GM12891 (cell line): ENCODE measurements around the gene COX6A1.
"Not testable (repeated sequence)": the region's sequence is repeated elsewhere in the genome, so short reads cannot be mapped to it uniquely, and the experiment has no call there.

Experiments
- DNase-seq: peaks from one replicate; pipeline ENCODE4 v3.0.0; 2011; ENCODE audit warnings: low spot score; ENCODE audit not compliant: insufficient read length
- FAIRE-seq: peaks from 2 replicates; lab custom pipeline; 2011; peaks lifted over from hg19 to GRCh38; lab: Jason Lieb, UNC
- PAX5 ChIP-seq: IDR thresholded peaks from 2 replicates; pipeline ENCODE4 v1.6.1; 2011; ENCODE audit warnings: low read length, moderate library complexity, mild to moderate bottlenecking; ENCODE audit not compliant: insufficient read depth, severe bottlenecking
- POLR2A ChIP-seq: IDR thresholded peaks from 2 replicates; pipeline ENCODE4 v1.6.1; 2011; ENCODE audit warnings: low read depth, low read length, control low read depth
- POLR2AphosphoS5 ChIP-seq: IDR thresholded peaks from 2 replicates; pipeline ENCODE4 v1.6.1; 2011; ENCODE audit warnings: low read depth, low read length, control low read depth
- POU2F2 ChIP-seq: IDR thresholded peaks from 2 replicates; pipeline ENCODE4 v1.6.1; 2011; ENCODE audit warnings: low read depth, mild to moderate bottlenecking, control low read depth, low read length, moderate library complexity
- SPI1 ChIP-seq: IDR thresholded peaks from 2 replicates; pipeline ENCODE4 v1.6.1; 2011; ENCODE audit warnings: low read depth, low read length, control low read depth
- TAF1 ChIP-seq: IDR thresholded peaks from 2 replicates; pipeline ENCODE4 v1.6.1; 2011; ENCODE audit warnings: low read depth, low read length, control low read depth

The COX6A1 gene

DNA sequence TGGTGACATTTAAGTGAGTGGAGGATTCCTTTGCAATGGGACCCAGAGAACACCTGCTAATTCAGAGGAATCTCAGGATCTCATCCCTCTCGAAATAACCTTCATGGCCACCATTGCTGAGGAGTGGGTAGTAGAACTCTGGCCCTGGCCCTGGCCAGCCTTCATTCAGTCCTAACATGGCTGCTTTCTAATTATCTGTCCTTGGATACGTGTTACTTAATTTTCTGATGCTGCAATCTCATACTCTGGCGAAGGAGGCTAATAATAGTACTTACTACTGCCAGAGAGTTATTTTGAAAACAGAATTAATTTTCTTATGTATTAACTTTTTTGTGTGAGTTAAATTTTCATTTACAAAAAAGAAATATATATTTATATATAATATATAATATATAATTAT lies 12.1 kb upstream of the COX6A1 start:
- no peak for DNase-seq
- no peak for FAIRE-seq
- no peak for TF ChIP-seq POLR2A
- TF ChIP-seq TAF1 = no peak
- no peak for TF ChIP-seq PAX5
- no peak for TF ChIP-seq POU2F2
- no peak for TF ChIP-seq SPI1
- no peak for TF ChIP-seq POLR2AphosphoS5

DNA sequence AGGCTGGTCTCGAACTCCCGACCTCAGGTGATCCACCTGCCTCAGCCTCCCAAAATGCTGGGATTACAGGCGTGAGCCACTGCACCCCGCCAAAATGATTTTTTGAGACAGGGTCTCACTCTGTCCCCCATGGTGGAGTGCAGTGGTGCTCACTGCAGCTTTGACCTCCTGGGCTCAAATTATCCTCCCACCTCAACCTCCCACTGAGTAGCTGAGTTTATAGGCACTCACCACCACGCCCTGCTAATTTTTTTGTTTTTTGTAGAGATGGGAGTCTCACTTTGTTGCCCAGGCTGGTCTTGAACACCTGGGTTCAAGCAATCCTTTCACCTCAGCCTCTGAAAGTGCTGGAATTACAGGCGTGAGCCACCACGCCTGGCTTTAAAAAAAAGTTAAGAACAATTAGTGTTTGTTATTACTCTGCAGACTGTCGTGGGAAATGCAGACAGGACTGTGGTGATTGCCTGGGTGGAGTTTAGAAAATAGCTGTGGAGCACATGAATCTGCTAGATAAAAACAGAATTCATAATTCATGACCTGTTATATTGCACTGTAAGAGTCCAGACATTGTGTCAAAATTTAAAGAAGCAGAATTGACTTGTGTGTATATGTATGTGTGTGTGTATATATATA lies 9.2 kb upstream of the COX6A1 start:
- DNase-seq (no peak), FAIRE-seq (no peak)
- TF ChIP-seq SPI1 = no peak
- TF ChIP-seq TAF1 = no peak
- TF ChIP-seq POU2F2 = no peak
- no peak for TF ChIP-seq POLR2A
- no peak for TF ChIP-seq PAX5
- no peak for TF ChIP-seq POLR2AphosphoS5

GRCh38 chr12:120429368-120429767 lies 8.5 kb upstream of the COX6A1 start:
- no peak for FAIRE-seq
- TF ChIP-seq POLR2AphosphoS5 (no peak), TAF1 (no peak), PAX5 (no peak), POU2F2 (no peak), POLR2A (no peak), SPI1 (no peak)
- no peak for DNase-seq

GRCh38 chr12:120432772-120433525 lies 5.0 kb upstream of the COX6A1 start:
- TF ChIP-seq SPI1 = peak; percentile 34; the same call in 1 of the 2 replicates
- TF ChIP-seq PAX5 = no peak
- TF ChIP-seq POU2F2 = no peak
- no peak for TF ChIP-seq TAF1
- no peak for TF ChIP-seq POLR2AphosphoS5
- TF ChIP-seq POLR2A = no peak
- no peak for DNase-seq
- FAIRE-seq = no peak

GRCh38 chr12:120438495-120439198 lies 734 bp downstream of the COX6A1 start:
- no peak for DNase-seq
- TF ChIP-seq POLR2A (no peak), PAX5 (no peak), POU2F2 (no peak)
- FAIRE-seq = no peak

DNA sequence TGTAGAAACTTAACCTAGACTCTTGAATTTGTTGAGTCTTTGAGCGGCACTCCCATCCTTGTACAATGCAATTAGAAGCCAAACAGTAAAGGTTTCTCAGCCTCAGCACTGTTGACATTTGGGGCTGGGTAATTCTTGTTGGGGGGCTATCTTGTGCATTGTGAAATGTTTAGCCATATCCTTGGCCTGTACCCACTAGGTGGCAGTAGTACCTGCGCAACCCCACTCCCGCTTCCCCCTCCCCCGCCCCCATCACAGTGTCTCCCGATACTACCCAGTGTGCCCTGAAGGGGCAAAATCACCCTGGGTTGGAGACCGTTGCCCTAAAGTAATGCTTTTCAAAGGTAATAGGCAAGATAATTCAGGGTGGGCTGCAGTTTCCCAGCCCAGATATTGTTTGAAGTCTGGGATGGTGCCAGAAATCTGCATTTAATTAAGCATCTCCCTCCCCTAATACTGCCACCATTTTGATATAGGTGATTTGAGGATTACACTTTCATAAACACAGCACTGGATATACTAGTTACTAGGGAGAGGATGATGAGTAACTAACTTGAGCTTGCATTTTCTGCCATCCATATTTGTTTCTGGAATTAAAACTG lies 1.8 kb downstream of the COX6A1 start:
- TF ChIP-seq POLR2A = no peak
- TF ChIP-seq PAX5 = no peak
- TF ChIP-seq POLR2AphosphoS5 = no peak
- no peak for TF ChIP-seq SPI1
- FAIRE-seq = peak; percentile 63
- DNase-seq = peak; percentile 55

DNA sequence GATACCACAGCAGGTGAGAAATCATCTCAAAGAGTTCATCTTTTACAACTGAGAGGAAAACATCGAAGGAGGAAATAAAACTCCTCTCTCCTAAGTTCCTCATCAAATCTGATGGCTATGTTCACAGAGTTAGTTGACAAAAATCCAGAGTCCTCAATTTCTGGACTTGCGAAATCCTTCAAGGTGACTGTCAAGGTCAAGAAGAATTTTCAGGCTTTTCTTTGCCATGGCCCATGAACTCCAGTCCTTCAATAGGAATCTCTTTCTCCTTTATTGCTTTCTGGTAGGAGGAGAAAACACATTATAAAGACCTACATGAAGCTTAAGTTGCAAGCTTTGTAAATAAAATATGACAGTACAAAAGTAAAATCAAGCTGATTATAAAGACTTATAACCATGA lies 6.8 kb downstream of the COX6A1 start:
- FAIRE-seq = no peak
- no peak for TF ChIP-seq POLR2A
- no peak for TF ChIP-seq POU2F2
- TF ChIP-seq POLR2AphosphoS5 = no peak
- TF ChIP-seq PAX5 = no peak
- TF ChIP-seq SPI1 = no peak
- TF ChIP-seq TAF1 = no peak
- no peak for DNase-seq

- DNase-seq = peak; percentile 68
- peak; percentile 81 for TF ChIP-seq POU2F2
- TF ChIP-seq PAX5 = peak; percentile 97
- peak; percentile 89 for TF ChIP-seq POLR2A
- TF ChIP-seq SPI1 = no peak
- peak; percentile 95 for TF ChIP-seq POLR2AphosphoS5
- peak; percentile 79 for TF ChIP-seq TAF1
- FAIRE-seq = peak; percentile 96
Observed at GRCh38 chr12:120445911-120446843, 8.3 kb downstream of the COX6A1 start, which contains the start of the genes GATC and TRIAP1. GATC (plus strand) TSS chr12:120446444; CDS start chr12:120446481, 37 bp downstream. TRIAP1 (minus strand) TSS chr12:120446384; CDS start chr12:120446372, 12 bp downstream.

DNA sequence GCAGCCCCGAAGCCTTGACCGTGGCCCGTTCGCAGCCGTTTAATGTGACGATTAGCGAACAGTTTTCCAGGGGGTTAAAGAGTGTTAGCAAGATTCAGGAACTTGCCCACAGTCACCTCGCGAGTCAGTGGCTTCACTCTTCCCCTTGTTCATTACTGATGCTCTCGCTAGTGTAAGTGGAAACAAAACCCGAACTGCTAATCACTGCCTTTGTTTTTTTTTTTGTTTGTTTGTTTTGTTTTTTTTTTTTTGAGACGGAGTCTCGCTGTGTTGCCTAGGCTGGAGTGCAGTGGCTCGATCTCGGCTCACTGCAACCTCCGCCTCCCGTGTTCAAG lies 8.9 kb downstream of the COX6A1 start:
- FAIRE-seq, DNase-seq: not testable (repeated sequence)
